Superior temporal gyrus (tissue), 1 donor: ENCODE measurements around the gene PPP1R14D.

Experiments used
- DNase-seq: peaks from one replicate; pipeline ENCODE4 v3.0.0-alpha.2; 2016; ENCODE audit errors: extremely low spot score

The PPP1R14D gene

GRCh38 chr15:40852529-40852928, 24.0 kb upstream of the PPP1R14D start:
- no peak for DNase-seq

GRCh38 chr15:40850576-40851112, 22.1 kb upstream of the PPP1R14D start:
- DNase-seq = no peak

GRCh38 chr15:40847223-40847961, 18.9 kb upstream of the PPP1R14D start:
- DNase-seq = no peak

- no peak for DNase-seq
These were observed 18.3 kb upstream of the PPP1R14D start for GRCh38 chr15:40846841-40847222.

GRCh38 chr15:40845511-40846284, 17.2 kb upstream of the PPP1R14D start:
- DNase-seq = no peak

- no peak for DNase-seq
These were observed 16.5 kb upstream of the PPP1R14D start for GRCh38 chr15:40845036-40845435.

GRCh38 chr15:40844696-40845030, 16.2 kb upstream of the PPP1R14D start:
- DNase-seq = no peak

GRCh38 chr15:40843885-40844695, 15.6 kb upstream of the PPP1R14D start, which contains the start of gene SPINT1:
SPINT1 (plus strand) TSS chr15:40844048; CDS start chr15:40844555, 507 bp downstream.
- DNase-seq = no peak

GRCh38 chr15:40843261-40843884, 14.9 kb upstream of the PPP1R14D start:
- no peak for DNase-seq

GRCh38 chr15:40841741-40842140, 13.2 kb upstream of the PPP1R14D start:
- no peak for DNase-seq

GRCh38 chr15:40838756-40839155, 10.2 kb upstream of the PPP1R14D start:
- DNase-seq = no peak

- no peak for DNase-seq
These were observed 7.5 kb upstream of the PPP1R14D start for GRCh38 chr15:40836020-40836419.

GRCh38 chr15:40832903-40833302, 4.4 kb upstream of the PPP1R14D start:
- no peak for DNase-seq

- DNase-seq = no peak
These were observed 3.4 kb upstream of the PPP1R14D start for GRCh38 chr15:40831861-40832260.

GRCh38 chr15:40830884-40831283, 2.4 kb upstream of the PPP1R14D start:
- DNase-seq = no peak

- no peak for DNase-seq
These were observed 607 bp upstream of the PPP1R14D start for GRCh38 chr15:40829115-40829514.

GRCh38 chr15:40826423-40827075, 2.0 kb downstream of the PPP1R14D start:
- no peak for DNase-seq

GRCh38 chr15:40825661-40826422, 2.7 kb downstream of the PPP1R14D start:
- no peak for DNase-seq

GRCh38 chr15:40823572-40824343, 4.8 kb downstream of the PPP1R14D start:
- DNase-seq = no peak

- DNase-seq = no peak
These were observed 7.3 kb downstream of the PPP1R14D start for GRCh38 chr15:40821195-40821594.
